GM19463 (cell line): ENCODE data around the gene ENOX1.

Source experiments
- ATAC-seq: cut with Tn5 transposase; IDR thresholded peaks from one replicate; pipeline ENCODE4 v1.9.1; 2021; ENCODE audit warnings: mild to moderate bottlenecking, moderate library complexity; ENCODE audit not compliant: unreplicated experiment

Gene ENOX1

GRCh38 chr13:43492311-43492710 is 294.5 kb downstream of the ENOX1 start:
- no peak for ATAC-seq

- no peak for ATAC-seq
Measured at GRCh38 chr13:43489233-43489632, 297.5 kb downstream of the ENOX1 start.

GRCh38 chr13:43487885-43488284 is 298.9 kb downstream of the ENOX1 start:
- ATAC-seq, result no peak

GRCh38 chr13:43487461-43487860 is 299.3 kb downstream of the ENOX1 start:
- ATAC-seq, result no peak

GRCh38 chr13:43484432-43485225 is 302.1 kb downstream of the ENOX1 start:
- ATAC-seq, result no peak

GRCh38 chr13:43483930-43484329 is 302.8 kb downstream of the ENOX1 start:
- ATAC-seq, result no peak

- ATAC-seq, result no peak
Measured at GRCh38 chr13:43482641-43483040, 304.1 kb downstream of the ENOX1 start.

- ATAC-seq, result no peak
Measured at GRCh38 chr13:43482026-43482425, 304.7 kb downstream of the ENOX1 start.

GRCh38 chr13:43478902-43479301 is 307.9 kb downstream of the ENOX1 start:
- no peak for ATAC-seq

GRCh38 chr13:43478211-43478610 is 308.6 kb downstream of the ENOX1 start:
- no peak for ATAC-seq

GRCh38 chr13:43475140-43475539 is 311.6 kb downstream of the ENOX1 start:
- no peak for ATAC-seq

- no peak for ATAC-seq
Measured at GRCh38 chr13:43473437-43473836, 313.3 kb downstream of the ENOX1 start.

GRCh38 chr13:43472980-43473379 is 313.8 kb downstream of the ENOX1 start:
- ATAC-seq, result no peak

GRCh38 chr13:43472339-43472738 is 314.4 kb downstream of the ENOX1 start:
- ATAC-seq, result no peak

- no peak for ATAC-seq
Measured at GRCh38 chr13:43470610-43471009, 316.2 kb downstream of the ENOX1 start.

- ATAC-seq, result no peak
Measured at GRCh38 chr13:43469791-43470190, 317.0 kb downstream of the ENOX1 start.

GRCh38 chr13:43464578-43465264 is 322.1 kb downstream of the ENOX1 start:
- no peak for ATAC-seq

GRCh38 chr13:43448605-43449336 is 338.0 kb downstream of the ENOX1 start:
- no peak for ATAC-seq

- ATAC-seq, result no peak
Measured at GRCh38 chr13:43446126-43446525, 340.6 kb downstream of the ENOX1 start.

GRCh38 chr13:43445668-43446067 is 341.1 kb downstream of the ENOX1 start:
- ATAC-seq, result no peak

GRCh38 chr13:43444081-43444480 is 342.7 kb downstream of the ENOX1 start:
- no peak for ATAC-seq
